ENCODE results near the gene ANAPC13.
A peak's percentile ranks its signal among the peaks of the same experiment; 100 is the strongest.

Gene ANAPC13

GRCh38 chr3:134485718-134486576 lies at the start of gene ANAPC13, which contains the start of gene CEP63:
ANAPC13 (minus strand) TSS chr3:134485985; CDS start chr3:134482904, 3,081 bp downstream.
CEP63 (plus strand) TSS chr3:134486057; CDS start chr3:134495321, 9,264 bp downstream.
- in situ Hi-C loops (cut with MboI; ENCODE audit: low sequenced_read_pairs), result loop anchor here (25.0 kb wide), 1 partner anchor 824 kb away; the partner anchor contains the start of gene TOPBP1
- Histone ChIP-seq H3K36me3 (replicated peaks) (peaks cover 18% of the 10 kb centered on the region), H3K27me3 (ENCODE audit: low read depth) (0 out of 2 replicates have a peak, but pooled peaks cover 1% of the 10 kb centered on the region), H3K4me1 (peaks cover 8% of the 10 kb centered on the region), H3K4me3 (peak within 1 kb of the TSS; percentile 75), H3K9me3 (no peaks in the 10 kb centered on the region)
- DNase-seq (ENCODE audit: low spot score in 2 of 2), result peak; percentile 96 to 98

GRCh38 chr3:134535186-134535970 lies 49.6 kb upstream of the ANAPC13 start:
- DNase-seq (ENCODE audit: low spot score in 2 of 2), result no peak
- Histone ChIP-seq H3K36me3 (replicated peaks) (peaks cover 2% of the 10 kb centered on the region; the same call in 1 of the 2 replicates), H3K27me3 (ENCODE audit: low read depth) (no peaks in the 10 kb centered on the region), H3K9me3 (no peaks in the 10 kb centered on the region), H3K4me3 (no peak overlapping the region), H3K4me1 (no peaks in the 10 kb centered on the region; the same call in 1 of the 2 replicates)
- in situ Hi-C loops (cut with MboI; ENCODE audit: low sequenced_read_pairs), result no loop called here

GRCh38 chr3:134533493-134533892 lies 47.7 kb upstream of the ANAPC13 start:
- Histone ChIP-seq H3K36me3 (replicated peaks) (peaks cover 2% of the 10 kb centered on the region; the same call in 1 of the 2 replicates), H3K9me3 (no peaks in the 10 kb centered on the region), H3K4me3 (no peak overlapping the region), H3K27me3 (ENCODE audit: low read depth) (no peaks in the 10 kb centered on the region), H3K4me1 (no peaks in the 10 kb centered on the region; the same call in 1 of the 2 replicates)
- DNase-seq (ENCODE audit: low spot score in 2 of 2), result no peak
- in situ Hi-C loops (cut with MboI; ENCODE audit: low sequenced_read_pairs), result no loop called here

GRCh38 chr3:134527538-134528186 lies 41.9 kb upstream of the ANAPC13 start:
- no peak for DNase-seq (ENCODE audit: low spot score in 2 of 2)
- Histone ChIP-seq H3K4me1 (no peaks in the 10 kb centered on the region; the same call in 1 of the 2 replicates), H3K9me3 (peaks cover 8% of the 10 kb centered on the region), H3K36me3 (replicated peaks) (no peaks in the 10 kb centered on the region), H3K4me3 (no peak overlapping the region), H3K27me3 (ENCODE audit: low read depth) (no peaks in the 10 kb centered on the region)
- in situ Hi-C loops (cut with MboI; ENCODE audit: low sequenced_read_pairs), result no loop called here

GRCh38 chr3:134527037-134527436 lies 41.3 kb upstream of the ANAPC13 start:
- no peaks in the 10 kb centered on the region for H3K27me3 ChIP-seq (ENCODE audit: low read depth)
- DNase-seq (ENCODE audit: low spot score in 2 of 2), result peak in 1 of 2 experiments; percentile 50
- H3K9me3 ChIP-seq, result peaks cover 10% of the 10 kb centered on the region
- no peak overlapping the region for H3K4me3 ChIP-seq
- in situ Hi-C loops (cut with MboI; ENCODE audit: low sequenced_read_pairs), result no loop called here
- no peaks in the 10 kb centered on the region; the same call in 1 of the 2 replicates for H3K4me1 ChIP-seq
- no peaks in the 10 kb centered on the region for H3K36me3 ChIP-seq (replicated peaks)

GRCh38 chr3:134526319-134526718 lies 40.5 kb upstream of the ANAPC13 start:
- Histone ChIP-seq H3K9me3 (peaks cover 10% of the 10 kb centered on the region), H3K27me3 (ENCODE audit: low read depth) (no peaks in the 10 kb centered on the region), H3K4me3 (no peak overlapping the region), H3K36me3 (replicated peaks) (no peaks in the 10 kb centered on the region), H3K4me1 (no peaks in the 10 kb centered on the region)
- DNase-seq (ENCODE audit: low spot score in 2 of 2), result no peak
- in situ Hi-C loops (cut with MboI; ENCODE audit: low sequenced_read_pairs), result no loop called here

- Histone ChIP-seq H3K4me1 (no peaks in the 10 kb centered on the region), H3K4me3 (no peak overlapping the region), H3K36me3 (replicated peaks) (no peaks in the 10 kb centered on the region), H3K27me3 (ENCODE audit: low read depth) (no peaks in the 10 kb centered on the region), H3K9me3 (peaks cover 10% of the 10 kb centered on the region)
- in situ Hi-C loops (cut with MboI; ENCODE audit: low sequenced_read_pairs), result no loop called here
- DNase-seq (ENCODE audit: low spot score in 2 of 2), result no peak
Observed at GRCh38 chr3:134525293-134525692, 39.5 kb upstream of the ANAPC13 start.

GRCh38 chr3:134522541-134522940 lies 36.8 kb upstream of the ANAPC13 start:
- Histone ChIP-seq H3K27me3 (ENCODE audit: low read depth) (no peaks in the 10 kb centered on the region), H3K4me1 (no peaks in the 10 kb centered on the region), H3K36me3 (replicated peaks) (no peaks in the 10 kb centered on the region), H3K4me3 (no peak overlapping the region), H3K9me3 (peaks cover 10% of the 10 kb centered on the region)
- DNase-seq (ENCODE audit: low spot score in 2 of 2), result no peak
- in situ Hi-C loops (cut with MboI; ENCODE audit: low sequenced_read_pairs), result no loop called here

GRCh38 chr3:134517791-134518190 lies 32.0 kb upstream of the ANAPC13 start:
- no peaks in the 10 kb centered on the region for H3K27me3 ChIP-seq (ENCODE audit: low read depth)
- no peak for DNase-seq (ENCODE audit: low spot score in 2 of 2)
- no peaks in the 10 kb centered on the region for H3K4me1 ChIP-seq
- H3K36me3 ChIP-seq (replicated peaks), result peaks cover 3% of the 10 kb centered on the region; the same call in 1 of the 2 replicates
- peaks cover 3% of the 10 kb centered on the region for H3K9me3 ChIP-seq
- in situ Hi-C loops (cut with MboI; ENCODE audit: low sequenced_read_pairs), result no loop called here
- no peak overlapping the region for H3K4me3 ChIP-seq

GRCh38 chr3:134516905-134517304 lies 31.1 kb upstream of the ANAPC13 start:
- Histone ChIP-seq H3K9me3 (no peaks in the 10 kb centered on the region), H3K4me3 (no peak overlapping the region), H3K4me1 (no peaks in the 10 kb centered on the region), H3K36me3 (replicated peaks) (peaks cover 3% of the 10 kb centered on the region; the same call in 1 of the 2 replicates), H3K27me3 (ENCODE audit: low read depth) (no peaks in the 10 kb centered on the region)
- DNase-seq (ENCODE audit: low spot score in 2 of 2), result no peak
- in situ Hi-C loops (cut with MboI; ENCODE audit: low sequenced_read_pairs), result no loop called here

- H3K27me3 ChIP-seq (ENCODE audit: low read depth), result no peaks in the 10 kb centered on the region
- no peak for DNase-seq (ENCODE audit: low spot score in 2 of 2)
- in situ Hi-C loops (cut with MboI; ENCODE audit: low sequenced_read_pairs), result no loop called here
- no peak overlapping the region for H3K4me3 ChIP-seq
- no peaks in the 10 kb centered on the region for H3K4me1 ChIP-seq
- peaks cover 3% of the 10 kb centered on the region; the same call in 1 of the 2 replicates for H3K36me3 ChIP-seq (replicated peaks)
- H3K9me3 ChIP-seq, result no peaks in the 10 kb centered on the region
Observed at GRCh38 chr3:134511500-134511899, 25.7 kb upstream of the ANAPC13 start.

GRCh38 chr3:134505485-134505884 lies 19.7 kb upstream of the ANAPC13 start:
- in situ Hi-C loops (cut with MboI; ENCODE audit: low sequenced_read_pairs), result no loop called here
- Histone ChIP-seq H3K4me3 (no peak overlapping the region), H3K36me3 (replicated peaks) (no peaks in the 10 kb centered on the region; the same call in 1 of the 2 replicates), H3K27me3 (ENCODE audit: low read depth) (no peaks in the 10 kb centered on the region), H3K9me3 (no peaks in the 10 kb centered on the region), H3K4me1 (no peaks in the 10 kb centered on the region)
- no peak for DNase-seq (ENCODE audit: low spot score in 2 of 2)

GRCh38 chr3:134504132-134504531 lies 18.3 kb upstream of the ANAPC13 start:
- Histone ChIP-seq H3K9me3 (no peaks in the 10 kb centered on the region), H3K4me3 (no peak overlapping the region), H3K36me3 (replicated peaks) (no peaks in the 10 kb centered on the region; the same call in 1 of the 2 replicates), H3K27me3 (ENCODE audit: low read depth) (no peaks in the 10 kb centered on the region), H3K4me1 (no peaks in the 10 kb centered on the region)
- no peak for DNase-seq (ENCODE audit: low spot score in 2 of 2)
- in situ Hi-C loops (cut with MboI; ENCODE audit: low sequenced_read_pairs), result no loop called here

Measured in HAP-1 (cell line).